GM23338 (cell line): ENCODE data around the gene ANKS1B.

Source experiments
- EZH2 ChIP-seq: fragments of 200-600 bp; sonication (generic); IDR thresholded peaks from one replicate; pipeline ENCODE4 v1.8.0; 2017; ENCODE audit warnings: antibody characterized with exemption, mild to moderate bottlenecking, low read depth; ENCODE audit not compliant: unreplicated experiment
- EZH2phosphoT487 ChIP-seq: fragments of 200-600 bp; sonication (generic); IDR thresholded peaks from one replicate; pipeline ENCODE4 v1.8.1; 2018; ENCODE audit warnings: antibody characterized with exemption; ENCODE audit not compliant: unreplicated experiment
- JUNB ChIP-seq: IDR thresholded peaks from one replicate; pipeline ENCODE4 v1.6.1; 2016; ENCODE audit warnings: antibody characterized with exemption; ENCODE audit not compliant: unreplicated experiment
- POLR2AphosphoS5 ChIP-seq: IDR thresholded peaks from 2 replicates; pipeline ENCODE4 v1.6.1; 2016; ENCODE audit warnings: antibody characterized with exemption, low read depth
- TF ChIP-seq, protein P1 (sequence below), 2 experiments: fragments of 200-600 bp in 1 of 2; sonication (generic) in 1 of 2; conservative IDR thresholded peaks; 2 replicates each; pipeline versions ENCODE4 v1.5.1 to v1.6.1; 2016 to 2017; ENCODE audit warnings: antibody characterized with exemption in 2 of 2, low read depth in 2 of 2, mild to moderate bottlenecking in 2 of 2, moderate library complexity in 1 of 2

DNA sequence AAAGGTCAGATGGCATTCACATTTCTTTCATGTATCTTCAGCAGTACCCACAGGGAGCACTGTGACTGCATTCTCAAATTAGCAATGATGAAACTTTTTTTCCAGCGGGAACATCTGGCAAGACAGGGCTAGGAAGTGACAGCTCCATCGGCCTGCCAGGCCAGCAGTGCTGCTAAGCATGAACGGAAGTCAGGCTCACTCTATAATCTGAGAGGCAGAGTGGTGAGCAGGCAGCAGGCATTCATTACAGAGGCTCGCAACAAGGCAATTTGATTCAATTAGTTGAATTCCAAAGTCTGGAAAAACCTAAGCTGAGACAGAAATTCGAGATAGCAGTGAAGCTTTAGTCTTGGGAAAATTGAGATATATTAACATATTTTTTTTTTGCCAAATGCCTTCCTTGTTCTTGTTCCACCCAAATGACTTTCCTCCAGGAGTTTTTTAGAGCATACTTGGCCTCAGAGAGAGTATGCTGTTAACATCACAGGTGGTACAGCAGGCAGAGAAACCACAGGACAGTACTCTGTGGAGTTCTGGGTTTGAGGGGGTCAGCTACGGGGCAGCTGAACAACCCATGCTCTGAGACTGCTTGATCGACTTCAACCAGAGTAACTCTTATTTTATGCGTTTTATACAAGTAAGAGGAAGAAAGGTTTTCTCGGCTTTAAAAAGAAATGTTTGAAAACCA, 924.8 kb downstream of the ANKS1B start:
- TF ChIP-seq, protein P1, sequence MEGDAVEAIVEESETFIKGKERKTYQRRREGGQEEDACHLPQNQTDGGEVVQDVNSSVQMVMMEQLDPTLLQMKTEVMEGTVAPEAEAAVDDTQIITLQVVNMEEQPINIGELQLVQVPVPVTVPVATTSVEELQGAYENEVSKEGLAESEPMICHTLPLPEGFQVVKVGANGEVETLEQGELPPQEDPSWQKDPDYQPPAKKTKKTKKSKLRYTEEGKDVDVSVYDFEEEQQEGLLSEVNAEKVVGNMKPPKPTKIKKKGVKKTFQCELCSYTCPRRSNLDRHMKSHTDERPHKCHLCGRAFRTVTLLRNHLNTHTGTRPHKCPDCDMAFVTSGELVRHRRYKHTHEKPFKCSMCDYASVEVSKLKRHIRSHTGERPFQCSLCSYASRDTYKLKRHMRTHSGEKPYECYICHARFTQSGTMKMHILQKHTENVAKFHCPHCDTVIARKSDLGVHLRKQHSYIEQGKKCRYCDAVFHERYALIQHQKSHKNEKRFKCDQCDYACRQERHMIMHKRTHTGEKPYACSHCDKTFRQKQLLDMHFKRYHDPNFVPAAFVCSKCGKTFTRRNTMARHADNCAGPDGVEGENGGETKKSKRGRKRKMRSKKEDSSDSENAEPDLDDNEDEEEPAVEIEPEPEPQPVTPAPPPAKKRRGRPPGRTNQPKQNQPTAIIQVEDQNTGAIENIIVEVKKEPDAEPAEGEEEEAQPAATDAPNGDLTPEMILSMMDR (conservative IDR thresholded peaks at IDR 0.05; ENCODE audit: low read depth in 2 of 2) = no peak
- TF ChIP-seq POLR2AphosphoS5 (no peak), EZH2 (no peak), EZH2phosphoT487 (no peak), JUNB (no peak)
